Fibroblast of upper back skin (primary cell): ENCODE measurements around the gene CAMTA1.

Experiments used
- DNase-seq: peaks from one replicate; pipeline ENCODE4 v3.0.0-alpha.2; 2013

The CAMTA1 gene

GRCh38 chr1:7448986-7449385 lies 663.7 kb downstream of the CAMTA1 start:
- no peak for DNase-seq

GRCh38 chr1:7449750-7450149 lies 664.5 kb downstream of the CAMTA1 start:
- DNase-seq, result no peak

GRCh38 chr1:7450838-7451237 lies 665.6 kb downstream of the CAMTA1 start:
- no peak for DNase-seq

- DNase-seq, result no peak
These were observed 667.8 kb downstream of the CAMTA1 start for GRCh38 chr1:7453038-7453437.

DNA sequence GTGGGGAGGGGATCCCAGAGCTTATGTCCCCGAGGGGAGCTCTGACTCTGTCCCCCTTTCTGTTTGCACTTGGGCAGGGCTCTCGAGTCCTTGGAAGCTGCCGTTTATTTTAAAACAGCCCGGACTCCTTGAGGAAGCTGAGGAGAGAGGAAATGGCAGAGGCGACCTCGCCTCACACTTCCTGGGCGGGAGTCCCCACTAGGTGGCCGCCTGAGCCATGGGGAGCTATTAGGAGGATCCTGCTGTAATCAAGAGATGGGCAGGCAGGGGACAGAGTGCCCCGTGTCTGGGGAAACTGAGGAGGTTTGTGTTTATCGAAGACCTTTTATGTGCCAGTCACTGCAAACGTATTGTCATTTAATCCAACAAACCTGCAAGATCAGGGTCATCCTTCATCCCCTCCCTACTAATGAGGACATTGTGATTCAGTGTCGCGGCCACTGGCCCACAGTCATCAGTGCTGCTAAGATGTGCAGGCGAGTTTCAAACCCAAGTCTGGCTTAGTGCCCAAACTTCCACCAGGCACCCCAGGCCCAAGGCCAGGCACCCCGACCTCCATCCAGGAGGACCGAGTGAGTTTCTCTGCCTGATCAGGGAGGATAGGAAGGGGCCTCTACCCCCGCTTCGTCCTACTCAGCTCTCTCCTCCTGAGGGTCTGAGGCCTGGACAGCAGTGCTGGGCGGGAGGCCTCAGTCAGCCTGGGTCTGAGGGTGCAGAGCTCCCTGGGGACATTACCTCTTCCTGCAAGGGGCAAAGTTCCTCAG lies 669.0 kb downstream of the CAMTA1 start:
- DNase-seq, result peak; percentile 35

GRCh38 chr1:7454895-7455784 lies 669.9 kb downstream of the CAMTA1 start:
- DNase-seq, result peak; percentile 71

DNA sequence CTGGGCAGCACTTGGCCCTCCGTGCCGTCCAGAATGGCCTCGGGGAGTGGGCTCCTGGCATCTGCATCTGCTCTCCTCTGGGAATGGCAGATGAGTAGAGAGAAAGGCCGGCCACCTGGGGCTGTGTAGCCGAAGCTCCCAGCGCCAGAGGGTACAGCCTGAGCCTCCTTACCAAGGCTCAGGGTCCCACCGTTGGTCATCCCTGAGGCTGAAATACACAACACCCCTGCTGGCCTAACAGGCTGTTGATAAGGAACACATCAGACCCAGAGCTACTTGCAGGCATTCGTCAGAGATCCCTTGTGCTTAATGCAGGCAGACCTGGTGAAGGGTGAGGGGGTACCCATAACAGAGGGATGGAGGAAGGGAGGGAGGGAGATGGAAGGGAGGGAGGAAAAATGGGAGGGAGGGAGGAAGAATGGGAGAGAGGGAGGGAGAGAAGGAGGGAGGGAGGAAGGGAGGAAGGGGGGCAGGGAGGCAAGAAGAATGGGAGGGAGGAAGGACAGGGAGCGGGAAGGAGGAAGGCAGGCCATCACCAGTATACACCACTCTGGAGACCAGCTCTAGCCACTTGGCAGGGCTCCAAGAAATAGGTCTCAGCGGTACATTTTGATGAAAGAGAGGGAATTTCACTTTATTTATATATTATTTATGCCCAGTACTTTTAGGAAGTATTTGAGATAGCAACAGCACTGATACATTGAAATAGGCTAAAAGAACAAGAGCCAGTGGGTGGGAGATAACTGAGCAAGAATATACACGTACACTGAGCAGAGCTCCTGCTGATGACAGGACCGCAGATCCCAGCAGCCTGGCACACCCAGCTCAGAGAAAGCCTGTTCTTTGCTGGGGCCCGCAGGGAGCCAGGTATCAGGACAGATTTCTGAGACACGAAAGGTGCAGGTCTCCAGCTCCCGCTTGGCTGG lies 670.8 kb downstream of the CAMTA1 start:
- DNase-seq, result no peak

DNA sequence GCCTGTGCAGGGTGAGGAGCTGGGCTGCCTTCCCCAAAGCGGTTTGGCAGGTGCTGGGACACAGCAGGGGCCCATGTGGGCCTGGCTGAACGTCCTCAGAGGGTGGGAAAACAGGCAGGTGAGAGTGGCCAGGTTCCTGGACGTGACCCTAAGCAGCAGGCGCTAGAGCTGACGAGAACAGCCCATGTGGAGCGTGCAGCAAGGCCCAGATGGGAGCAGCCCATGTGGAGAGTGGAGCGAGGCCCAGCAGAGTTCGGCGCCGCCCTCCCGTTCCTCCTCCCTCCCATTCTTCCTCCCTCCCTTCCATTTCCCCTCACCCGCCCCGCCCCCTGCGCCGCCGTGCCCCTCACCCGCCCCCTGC lies 671.4 kb downstream of the CAMTA1 start:
- DNase-seq, result no peak

DNA sequence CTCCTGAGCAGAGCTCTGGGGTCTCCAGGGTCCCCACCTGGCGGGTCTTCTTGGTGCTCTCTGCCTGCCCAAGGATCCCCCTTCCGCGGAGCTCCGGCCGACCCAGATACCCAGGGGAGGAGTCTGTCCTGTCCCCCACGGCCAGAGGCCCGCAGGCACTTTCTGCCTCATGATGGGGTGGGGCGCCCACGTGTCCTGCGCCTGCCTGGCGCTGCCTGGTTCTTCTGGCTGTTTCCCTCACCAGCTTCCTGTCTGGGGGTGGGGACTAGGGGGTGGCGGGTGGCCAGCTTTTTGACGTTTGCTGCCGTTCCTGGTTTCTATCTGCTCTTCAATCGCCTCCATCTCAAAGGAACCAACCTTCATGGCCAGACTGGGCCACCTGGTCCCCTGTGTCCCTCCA lies 672.6 kb downstream of the CAMTA1 start:
- no peak for DNase-seq

DNA sequence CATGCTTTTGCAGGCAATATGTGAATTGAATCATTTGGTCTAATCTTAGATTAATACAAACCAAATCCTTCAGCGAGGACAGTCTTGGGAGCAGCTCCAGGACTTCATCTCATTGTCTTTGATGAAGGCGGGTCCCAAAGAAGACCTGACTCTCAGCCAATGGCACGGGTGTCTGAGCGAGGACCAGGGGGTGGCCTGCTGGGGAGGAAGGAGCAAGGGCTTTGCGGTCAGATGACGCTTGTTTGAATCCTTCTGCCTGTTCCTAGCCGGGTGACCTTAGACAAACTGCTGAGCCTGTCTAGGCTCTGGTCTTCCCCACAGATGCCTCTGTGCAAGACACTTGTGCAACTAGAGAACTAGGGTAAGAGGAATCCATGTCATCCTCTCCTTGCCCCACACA lies 673.7 kb downstream of the CAMTA1 start:
- no peak for DNase-seq

DNA sequence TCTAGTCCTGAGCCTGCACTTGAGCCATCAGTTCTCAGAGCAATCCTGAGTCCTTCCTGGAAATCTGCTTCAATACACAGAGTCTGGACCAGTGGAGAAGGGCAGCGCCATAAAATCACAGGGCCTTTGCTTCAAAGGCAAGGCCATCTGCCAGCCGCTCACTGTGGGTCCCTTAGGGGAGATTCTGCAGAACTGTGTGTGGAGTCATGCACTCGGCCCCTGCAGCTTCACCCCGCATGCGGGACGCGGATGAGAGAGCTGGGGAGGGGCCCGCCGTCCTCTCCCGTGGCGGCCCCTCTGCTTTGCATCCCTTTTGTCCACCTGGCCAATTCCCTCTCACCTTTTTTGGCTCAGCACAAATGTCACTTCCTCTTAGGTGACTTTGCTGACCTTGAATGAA lies 674.7 kb downstream of the CAMTA1 start:
- no peak for DNase-seq

- no peak for DNase-seq
These were observed 675.6 kb downstream of the CAMTA1 start for GRCh38 chr1:7460807-7461206.

DNA sequence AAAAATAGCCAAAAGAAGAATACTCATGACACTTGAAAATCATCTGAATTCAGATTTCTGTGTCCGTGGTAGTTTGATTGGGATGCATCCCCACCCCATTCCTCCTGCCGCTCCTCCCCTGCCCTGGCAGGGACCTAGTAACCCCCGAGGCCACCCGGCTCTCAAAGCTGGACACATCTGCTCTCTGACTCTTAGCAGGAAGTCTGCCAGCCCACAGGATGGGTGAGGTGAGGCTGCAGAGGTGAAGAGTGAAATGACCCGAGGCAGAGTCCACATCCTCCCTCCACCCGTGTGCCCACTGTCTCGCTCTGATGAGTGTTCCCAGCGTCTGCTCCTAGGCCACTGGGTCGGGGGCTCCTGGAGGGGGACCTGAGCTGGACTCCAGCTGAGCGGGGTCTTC lies 677.4 kb downstream of the CAMTA1 start:
- DNase-seq, result no peak

- DNase-seq, result no peak
These were observed 678.3 kb downstream of the CAMTA1 start for GRCh38 chr1:7463526-7463925.

GRCh38 chr1:7464736-7465135 lies 679.5 kb downstream of the CAMTA1 start:
- DNase-seq, result no peak

- DNase-seq, result no peak
These were observed 682.4 kb downstream of the CAMTA1 start for GRCh38 chr1:7467476-7468175.

DNA sequence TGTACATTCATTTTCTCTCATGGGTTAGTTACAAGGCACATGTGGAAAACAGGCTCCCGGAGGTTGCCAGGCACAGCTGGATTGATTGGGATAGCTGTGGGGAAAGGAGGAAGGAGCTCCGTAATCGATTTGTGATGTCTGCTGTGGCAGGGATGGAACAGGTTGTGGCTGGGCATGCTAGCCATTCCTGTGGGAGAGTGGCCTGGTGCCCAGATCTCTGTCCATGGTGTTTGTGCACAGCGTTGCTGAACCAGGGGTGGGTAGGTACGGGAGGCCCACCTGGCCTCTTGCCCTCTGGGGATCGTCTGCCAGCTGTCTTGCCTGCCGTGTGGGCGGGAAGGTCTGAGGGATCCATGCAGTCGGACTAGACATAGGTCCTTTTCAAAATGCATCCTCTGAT lies 683.0 kb downstream of the CAMTA1 start:
- DNase-seq, result no peak

- peak; percentile 72 for DNase-seq
These were observed 684.1 kb downstream of the CAMTA1 start for GRCh38 chr1:7469255-7469938.

- peak; percentile 99 for DNase-seq
These were observed 685.8 kb downstream of the CAMTA1 start for GRCh38 chr1:7470904-7471638.

- DNase-seq, result peak; percentile 82
These were observed 686.6 kb downstream of the CAMTA1 start for GRCh38 chr1:7471836-7472235.
